HepG2 (cell line): ENCODE measurements around the gene RBM18. TPM values are rescaled to one million over a fixed set of nuclear protein-coding genes. Genes with fewer than 3 reads are reported as not detected.

Experiments
- ATAC-seq: fragments of 200-7000 bp; cut with Tn5 transposase; 3 replicates; pipeline ENCODE4 v1.9.1; 2020; ENCODE audit warnings: mild to moderate bottlenecking, moderate library complexity
- BruUV-seq: library from RNA; stranded (reverse); fragments of 400-500 nt; replicated peaks from 2 replicates; lab custom pipeline; 2021; lab: Mats Ljungman, UMichigan
- CTCF ChIA-PET: fragments of 300-600 bp; formaldehyde crosslinking; extraction: SDS; loops from one replicate; lab custom pipeline; 2021; ENCODE audit warnings: low total read pairs, inconsistent platforms, low intra/inter-chr PET ratio; lab: Yijun Ruan, JAX
- POLR2A ChIA-PET: fragments of 350-600 bp; sonication (Branson Sonifier 250); formaldehyde crosslinking; loops from one replicate; lab custom pipeline; 2020; ENCODE audit warnings: antibody characterized with exemption, inconsistent platforms; lab: Yijun Ruan, JAX
- DNase-seq: peaks from one replicate; pipeline ENCODE4 v3.0.0-alpha.2; 2015; ENCODE audit warnings: low spot score
- FAIRE-seq: peaks from 3 replicates; lab custom pipeline; 2011; peaks lifted over from hg19 to GRCh38; lab: Jason Lieb, UNC
- H2AFZ ChIP-seq: one replicate; pipeline ENCODE4 v1.6.1; 2011; ENCODE audit warnings: low read length, inconsistent platforms
- H3K27ac ChIP-seq: fragments of 300-600 bp; 3 replicates; pipeline ENCODE4 v1.8.0; 2011; ENCODE audit warnings: mixed run types, mild to moderate bottlenecking, mixed read lengths, low read length, inconsistent platforms; ENCODE audit not compliant: insufficient read depth; ENCODE audit errors: extremely low read length
- H3K27me3 ChIP-seq, 2 experiments: fragments of 200-600 bp in 1 of 2; 2 replicates in 1 of 2; 3 replicates in 1 of 2; pipeline versions ENCODE4 v1.6.0 to v1.8.0; 2011; ENCODE audit warnings: low read length in 2 of 2, mild to moderate bottlenecking in 2 of 2, moderate library complexity in 2 of 2, inconsistent platforms in 1 of 2; ENCODE audit not compliant: insufficient read depth in 2 of 2, control insufficient read depth in 1 of 2
- H3K36me3 ChIP-seq, 2 experiments: fragments of 200-600 bp in 1 of 2; replicated peaks in 1 of 2; 2 replicates in 1 of 2; 3 replicates in 1 of 2; pipeline versions ENCODE4 v1.5.1 to v1.8.0; 2011; ENCODE audit warnings: low read length in 2 of 2, inconsistent platforms in 1 of 2; ENCODE audit not compliant: insufficient read depth in 2 of 2, control insufficient read depth in 1 of 2
- H3K4me1 ChIP-seq: 2 replicates; pipeline ENCODE4 v1.5.1; 2012; ENCODE audit warnings: low read length, inconsistent platforms; ENCODE audit not compliant: insufficient read depth
- H3K4me2 ChIP-seq: 2 replicates; pipeline ENCODE4 v1.6.0; 2011; ENCODE audit warnings: low read depth, low read length, inconsistent platforms
- H3K4me3 ChIP-seq, 3 experiments: fragments of 200-600 bp in 1 of 3; sonication (generic), shearing (Covaris generic) in 1 of 3; replicated peaks in 1 of 3; 2 replicates each; pipeline ENCODE4 v1.5.1; 2011 to 2016; ENCODE audit warnings: low read length in 3 of 3, inconsistent platforms in 2 of 3, low read depth in 2 of 3, mild to moderate bottlenecking in 2 of 3, control low read depth in 1 of 3, mixed read lengths in 1 of 3; ENCODE audit not compliant: insufficient read depth in 1 of 3
- H3K79me2 ChIP-seq: one replicate; pipeline ENCODE4 v1.6.1; 2011; ENCODE audit warnings: low read length, inconsistent platforms; ENCODE audit not compliant: insufficient read depth
- H3K9ac ChIP-seq: 2 replicates; pipeline ENCODE4 v1.6.0; 2011; ENCODE audit warnings: mild to moderate bottlenecking, low read depth, low read length, inconsistent platforms; ENCODE audit not compliant: insufficient read depth
- H3K9me3 ChIP-seq: 2 replicates; pipeline ENCODE4 v1.5.1; 2012; ENCODE audit warnings: mild to moderate bottlenecking, low read length
- H4K20me1 ChIP-seq: 2 replicates; pipeline ENCODE4 v1.6.0; 2011; ENCODE audit warnings: inconsistent platforms, mild to moderate bottlenecking, low read length, moderate library complexity; ENCODE audit not compliant: insufficient read depth
- FOXC1 ChIP-seq: sonication (generic); formaldehyde crosslinking; IDR thresholded peaks from 2 replicates; pipeline ENCODE4 v1.8.0; 2022; ENCODE audit warnings: mild to moderate bottlenecking, missing genetic modification reagents, borderline replicate concordance
- FOXK2 ChIP-seq: fragments of 450-650 bp; IDR thresholded peaks from 2 replicates; pipeline ENCODE4 v1.6.1; 2016
- GTF3A ChIP-seq: sonication (generic); formaldehyde crosslinking; conservative IDR thresholded peaks from 2 replicates; pipeline ENCODE4 v1.4.0; 2020; ENCODE audit warnings: mild to moderate bottlenecking, missing genetic modification reagents
- KMT2A ChIP-seq: sonication (generic); formaldehyde crosslinking; IDR thresholded peaks from 2 replicates; pipeline ENCODE4 v1.4.0; 2020; ENCODE audit warnings: missing genetic modification reagents
- MAF1 ChIP-seq: sonication (generic); formaldehyde crosslinking; IDR thresholded peaks from 2 replicates; pipeline ENCODE4 v1.5.0; 2020; ENCODE audit warnings: missing genetic modification reagents, borderline replicate concordance
- RARA ChIP-seq: IDR thresholded peaks from 2 replicates; pipeline ENCODE4 v1.6.1; 2016; ENCODE audit warnings: missing genetic modification reagents, missing compliant biosample characterization
- SMAD1 ChIP-seq: sonication (generic); formaldehyde crosslinking; IDR thresholded peaks from 2 replicates; pipeline ENCODE4 v1.4.0; 2020; ENCODE audit warnings: missing genetic modification reagents, low read depth, mild to moderate bottlenecking, borderline replicate concordance
- SSRP1 ChIP-seq: IDR thresholded peaks from 2 replicates; pipeline ENCODE4 v1.6.1; 2016; ENCODE audit warnings: control low read depth
- TSC22D2 ChIP-seq: sonication (generic); formaldehyde crosslinking; IDR thresholded peaks from 2 replicates; pipeline ENCODE4 v1.5.1; 2020; ENCODE audit warnings: missing genetic modification reagents, mild to moderate bottlenecking, borderline replicate concordance
- U2AF1 ChIP-seq: fragments of 200-400 bp; formaldehyde crosslinking; optimal IDR thresholded peaks from 2 replicates; pipeline ENCODE3; 2017; ENCODE audit warnings: mild to moderate bottlenecking, low read depth, low read length
- ZNF24 ChIP-seq: fragments of 450-650 bp; IDR thresholded peaks from 2 replicates; pipeline ENCODE4 v1.6.1; 2017; ENCODE audit warnings: antibody characterized with exemption, mild to moderate bottlenecking
- ZNF318 ChIP-seq: sonication (generic); formaldehyde crosslinking; IDR thresholded peaks from 2 replicates; pipeline ENCODE4 v1.4.0; 2020; ENCODE audit warnings: mild to moderate bottlenecking, missing genetic modification reagents
- ZNF563 ChIP-seq: sonication (generic); formaldehyde crosslinking; IDR thresholded peaks from 2 replicates; pipeline ENCODE4 v1.8.0; 2022; ENCODE audit warnings: mild to moderate bottlenecking, moderate library complexity, missing genetic modification reagents
- ZNF652 ChIP-seq: IDR thresholded peaks from 2 replicates; pipeline ENCODE4 v1.6.1; 2016; ENCODE audit warnings: low read depth, borderline replicate concordance
- WGBS: methylation state at CpG from one replicate; pipeline ENCODE4 v1.1.6; 2017; ENCODE audit warnings: low lambda C conversion rate; 5-methylcytosine and 5-hydroxymethylcytosine counted together
- in situ Hi-C: cut with HindIII; loops from 2 replicates; pipeline ENCODE4 v1.10.0; 2017; ENCODE audit warnings: low pct_unique_long_range_greater_than_20kb; ENCODE audit not compliant: extremely low pct_ligation_motif_present
- intact Hi-C: fragments of 100-400 bp; cut with micrococcal nuclease; formaldehyde crosslinking; loops from one replicate; pipeline ENCODE4 v1.10.0; 2022; ENCODE audit not compliant: unreplicated experiment
- polyA plus RNA-seq, 8 experiments: library from polyadenylated mRNA; depleted of rRNA in 3 of 8; stranded (reverse) in 7 of 8; unstranded in 1 of 8; fragments of >200 nt; fragmentation: Illumina TruSeq in 4 of 8; extraction: Trizol in 4 of 8; gene quantifications; 2 replicates each; pipeline versions ENCODE4 v1.2.1 to v1.2.3, GENCODE V29; 2011 to 2016; ENCODE audit warnings: low read depth in 4 of 8, missing spikeins in 1 of 8, mixed read lengths in 1 of 8; ENCODE audit not compliant: insufficient read depth in 1 of 8
- total RNA-seq, 5 experiments: library from RNA; depleted of rRNA; stranded (reverse); fragments of >200 nt; fragmentation: Illumina TruSeq; extraction: Trizol; gene quantifications; 2 replicates each; pipeline ENCODE4 v1.2.3, GENCODE V29; 2016; ENCODE audit warnings: low read depth in 1 of 5
- TF ChIP-seq, protein P1 (sequence below): sonication (generic); formaldehyde crosslinking; IDR thresholded peaks from 2 replicates; pipeline ENCODE4 v1.8.0; 2022; ENCODE audit warnings: mild to moderate bottlenecking, missing genetic modification reagents, borderline replicate concordance

Gene RBM18
- total and polyA plus RNA-seq, 2 of the 13 experiments (the other 11 are each of a cell fraction or from before 2014, with no cell fraction given): 12.6 to 16.6 TPM

- peak overlapping the region; percentile 98 for H3K4me2 ChIP-seq
- intact Hi-C loops: no loop called here
- no peaks in the 10 kb centered on the region for H3K36me3 ChIP-seq
- H3K9ac ChIP-seq: 0 out of 2 replicates have a peak overlapping the region, but pooled peaks have one; percentile 34
- H3K27ac ChIP-seq: no peak overlapping the region
- WGBS: 47% methylated on average over 14 of the region's 93 CpGs
- POLR2A ChIA-PET: interaction anchor here (0.6 to 1.4 kb wide), 3 partner anchors 12 to 51 kb away, joined by 3 to 11 read pairs (median 4); partner anchors contain the start of genes MRRF and RBM18
- peaks cover 44% of the 10 kb centered on the region for H3K4me1 ChIP-seq
- no peaks in the 10 kb centered on the region for H3K79me2 ChIP-seq
- in situ Hi-C loops: no loop called here
- CTCF ChIA-PET: no interaction called here
- no peaks in the 10 kb centered on the region for H3K9me3 ChIP-seq
- ATAC-seq (peak; percentile 94), DNase-seq (peak; percentile 83), FAIRE-seq (no peak)
- no peak overlapping the region for H2AFZ ChIP-seq
- H3K27me3 ChIP-seq: peaks cover 2 to 34% of the 10 kb centered on the region in 2 experiments; a peak in 4 of 5 replicates
- no peaks in the 10 kb centered on the region for H4K20me1 ChIP-seq
- no TSS peak for BruUV-seq
- peak overlapping the region; percentile 15 to 75 (median 62); a peak in 5 of 6 replicates for H3K4me3 ChIP-seq
- TF ChIP-seq ZNF24 (no peak), SMAD1 (CRISPR knock-in tag) (no peak), ZNF318 (CRISPR knock-in tag) (no peak), FOXK2 (no peak), GTF3A (CRISPR knock-in tag) (no peak), RARA (CRISPR knock-in tag) (no peak), ZNF652 (CRISPR knock-in tag) (no peak), FOXC1 (CRISPR knock-in tag) (peak; percentile 30; the same call in 1 of the 2 replicates), ZNF563 (CRISPR knock-in tag) (peak; percentile 71; the same call in 1 of the 2 replicates), TSC22D2 (peak; percentile 36; the same call in 1 of the 2 replicates), MAF1 (0 out of 2 replicates have a peak, but pooled peaks have one; percentile 59), U2AF1 (no peak), KMT2A (CRISPR knock-in tag) (no peak), SSRP1 (CRISPR knock-in tag) (no peak)
- TF ChIP-seq, protein P1, sequence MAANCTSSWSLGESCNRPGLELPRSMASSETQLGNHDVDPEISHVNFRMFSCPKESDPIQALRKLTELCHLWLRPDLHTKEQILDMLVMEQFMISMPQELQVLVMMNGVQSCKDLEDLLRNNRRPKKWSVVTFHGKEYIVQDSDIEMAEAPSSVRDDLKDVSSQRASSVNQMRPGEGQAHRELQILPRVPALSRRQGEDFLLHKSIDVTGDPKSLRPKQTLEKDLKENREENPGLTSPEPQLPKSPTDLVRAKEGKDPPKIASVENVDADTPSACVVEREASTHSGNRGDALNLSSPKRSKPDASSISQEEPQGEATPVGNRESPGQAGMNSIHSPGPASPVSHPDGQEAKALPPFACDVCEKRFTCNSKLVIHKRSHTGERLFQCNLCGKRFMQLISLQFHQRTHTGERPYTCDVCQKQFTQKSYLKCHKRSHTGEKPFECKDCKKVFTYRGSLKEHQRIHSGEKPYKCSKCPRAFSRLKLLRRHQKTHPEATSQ (CRISPR knock-in tag): no peak
These were observed 50.8 kb downstream of the RBM18 start for GRCh38 chr9:122213589-122214413.
